Keratinocyte (primary cell): Measurements from ENCODE around the gene FAM241A. TPM values are rescaled to one million over a fixed set of nuclear protein-coding genes. Genes with fewer than 3 reads are reported as not detected.

ENCODE experiments used
- DNase-seq: peaks from one replicate; pipeline ENCODE4 v3.0.0-alpha.2; 2011; ENCODE audit warnings: low read depth, missing footprints, low spot score
- FAIRE-seq: peaks from 2 replicates; lab custom pipeline; 2011; peaks lifted over from hg19 to GRCh38; lab: Jason Lieb, UNC
- H2AFZ ChIP-seq: 2 replicates; pipeline ENCODE4 v1.6.0; 2012; ENCODE audit warnings: low read length, control low read depth, inconsistent platforms; ENCODE audit not compliant: control insufficient read depth
- H3K27ac ChIP-seq: 2 replicates; pipeline ENCODE4 v1.5.1; 2011; ENCODE audit warnings: low read length; ENCODE audit not compliant: control insufficient read depth, insufficient read depth
- H3K27me3 ChIP-seq: 3 replicates; pipeline ENCODE4 v1.6.0; 2011; ENCODE audit warnings: low read length; ENCODE audit not compliant: control insufficient read depth, insufficient read depth; ENCODE audit errors: extremely low read depth
- H3K36me3 ChIP-seq, 2 experiments: 2 replicates in 1 of 2; 3 replicates in 1 of 2; pipeline ENCODE4 v1.5.1; 2011; ENCODE audit warnings: low read length in 2 of 2, mild to moderate bottlenecking in 1 of 2; ENCODE audit not compliant: control insufficient read depth in 2 of 2, insufficient read depth in 2 of 2; ENCODE audit errors: extremely low read depth in 1 of 2
- H3K4me1 ChIP-seq: 3 replicates; pipeline ENCODE4 v1.5.1; 2011; ENCODE audit warnings: low read length; ENCODE audit not compliant: control insufficient read depth, insufficient read depth; ENCODE audit errors: extremely low read depth
- H3K4me2 ChIP-seq: 3 replicates; pipeline ENCODE4 v1.6.0; 2011; ENCODE audit warnings: low read depth, low read length; ENCODE audit not compliant: control insufficient read depth, insufficient read depth; ENCODE audit errors: extremely low read depth
- H3K4me3 ChIP-seq, 3 experiments: fragments of 200-600 bp in 1 of 3; sonication (generic) in 1 of 3; 2 replicates in 2 of 3; 3 replicates in 1 of 3; pipeline ENCODE4 v1.5.1; 2011 to 2016; ENCODE audit warnings: low read length in 3 of 3, mild to moderate bottlenecking in 3 of 3, control low read depth in 2 of 3, inconsistent platforms in 1 of 3, low read depth in 1 of 3, mixed read lengths in 1 of 3, mixed run types in 1 of 3, moderate library complexity in 1 of 3; ENCODE audit not compliant: control insufficient read depth in 2 of 3, insufficient read depth in 2 of 3; ENCODE audit errors: extremely low read depth in 1 of 3
- H3K79me2 ChIP-seq: 2 replicates; pipeline ENCODE4 v1.6.0; 2012; ENCODE audit warnings: low read length; ENCODE audit not compliant: control insufficient read depth, insufficient read depth
- H3K9ac ChIP-seq: 3 replicates; pipeline ENCODE4 v1.6.0; 2011; ENCODE audit warnings: low read length; ENCODE audit not compliant: control insufficient read depth, insufficient read depth; ENCODE audit errors: extremely low read depth
- H3K9me1 ChIP-seq: 3 replicates; pipeline ENCODE4 v1.6.0; 2011; ENCODE audit warnings: low read length; ENCODE audit not compliant: control insufficient read depth, insufficient read depth; ENCODE audit errors: extremely low read depth
- H3K9me3 ChIP-seq: 2 replicates; pipeline ENCODE4 v1.5.1; 2012; ENCODE audit warnings: low read depth, low read length; ENCODE audit not compliant: control insufficient read depth
- H4K20me1 ChIP-seq: 3 replicates; pipeline ENCODE4 v1.6.0; 2011; ENCODE audit warnings: low read length; ENCODE audit not compliant: control insufficient read depth, insufficient read depth; ENCODE audit errors: extremely low read depth
- EZH2 ChIP-seq: IDR thresholded peaks from one replicate; pipeline ENCODE4 v1.6.1; 2012; ENCODE audit warnings: inconsistent platforms, mild to moderate bottlenecking, low read length, moderate library complexity
- dilution Hi-C: fragments of 300-500 bp; cut with MboI; formaldehyde crosslinking; loops from one replicate; pipeline ENCODE4 v1.7.0; 2020; ENCODE audit warnings: low sequenced_read_pairs; ENCODE audit not compliant: extremely low pct_ligation_motif_present
- polyA plus RNA-seq, 5 experiments: library from polyadenylated mRNA; depleted of rRNA in 3 of 5; stranded (reverse) in 3 of 5; stranded (forward) in 1 of 5; unstranded in 1 of 5; fragments of >200 nt; gene quantifications; 1 replicate in 1 of 5; 2 replicates in 3 of 5; 3 replicates in 1 of 5; pipeline versions ENCODE4 v1.2.1 to v1.2.3, GENCODE V29; 2011 to 2012; ENCODE audit warnings: missing spikeins in 2 of 5, low read depth in 1 of 5, low replicate concordance in 1 of 5
- TF ChIP-seq, protein P1 (sequence below), 3 experiments: IDR thresholded peaks in 1 of 3; conservative IDR thresholded peaks in 1 of 3; optimal IDR thresholded peaks in 1 of 3; 2 replicates in 2 of 3; 3 replicates in 1 of 3; pipeline versions ENCODE3 to v1.5.1; 2011; ENCODE audit warnings: low read length in 3 of 3, mild to moderate bottlenecking in 3 of 3, moderate library complexity in 2 of 3, control low read depth in 1 of 3, inconsistent platforms in 1 of 3; ENCODE audit not compliant: insufficient read depth in 2 of 3; ENCODE audit errors: extremely low read depth in 1 of 3

FAM241A gene
- polyA plus RNA-seq, 1 donor (not counting 4 experiments of a cell fraction or from before 2014, with no cell fraction given): 2.9 TPM

- no peak overlapping the region for H3K4me3 ChIP-seq
- dilution Hi-C loops: no loop called here
- no peak overlapping the region for H3K4me2 ChIP-seq
- H3K36me3 ChIP-seq: no peaks in the 10 kb centered on the region
- H3K9me1 ChIP-seq: peaks cover 3% of the 10 kb centered on the region
- H3K27ac ChIP-seq: no peak overlapping the region
- DNase-seq (no peak), FAIRE-seq (no peak)
- H3K79me2 ChIP-seq: no peaks in the 10 kb centered on the region
- H3K9me3 ChIP-seq: no peaks in the 10 kb centered on the region
- no peak for TF ChIP-seq EZH2
- TF ChIP-seq, protein P1, sequence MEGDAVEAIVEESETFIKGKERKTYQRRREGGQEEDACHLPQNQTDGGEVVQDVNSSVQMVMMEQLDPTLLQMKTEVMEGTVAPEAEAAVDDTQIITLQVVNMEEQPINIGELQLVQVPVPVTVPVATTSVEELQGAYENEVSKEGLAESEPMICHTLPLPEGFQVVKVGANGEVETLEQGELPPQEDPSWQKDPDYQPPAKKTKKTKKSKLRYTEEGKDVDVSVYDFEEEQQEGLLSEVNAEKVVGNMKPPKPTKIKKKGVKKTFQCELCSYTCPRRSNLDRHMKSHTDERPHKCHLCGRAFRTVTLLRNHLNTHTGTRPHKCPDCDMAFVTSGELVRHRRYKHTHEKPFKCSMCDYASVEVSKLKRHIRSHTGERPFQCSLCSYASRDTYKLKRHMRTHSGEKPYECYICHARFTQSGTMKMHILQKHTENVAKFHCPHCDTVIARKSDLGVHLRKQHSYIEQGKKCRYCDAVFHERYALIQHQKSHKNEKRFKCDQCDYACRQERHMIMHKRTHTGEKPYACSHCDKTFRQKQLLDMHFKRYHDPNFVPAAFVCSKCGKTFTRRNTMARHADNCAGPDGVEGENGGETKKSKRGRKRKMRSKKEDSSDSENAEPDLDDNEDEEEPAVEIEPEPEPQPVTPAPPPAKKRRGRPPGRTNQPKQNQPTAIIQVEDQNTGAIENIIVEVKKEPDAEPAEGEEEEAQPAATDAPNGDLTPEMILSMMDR (optimal IDR thresholded peaks at IDR 0.05 in 1 of 3, IDR thresholded peaks at IDR 0.05 in 1 of 3, conservative IDR thresholded peaks at IDR 0.05 in 1 of 3; ENCODE audit: extremely low read depth in 1 of 3, insufficient read depth in 2 of 3, low read length in 3 of 3): no peak
- H3K27me3 ChIP-seq: no peaks in the 10 kb centered on the region
- H4K20me1 ChIP-seq: no peaks in the 10 kb centered on the region
- no peak overlapping the region for H3K9ac ChIP-seq
- no peak overlapping the region for H2AFZ ChIP-seq
- peaks cover 5% of the 10 kb centered on the region for H3K4me1 ChIP-seq
Measured at GRCh38 chr4:112105201-112105969, 39.9 kb upstream of the FAM241A start.

- Histone ChIP-seq H3K79me2 (no peaks in the 10 kb centered on the region), H3K4me2 (peak overlapping the region; percentile 55), H4K20me1 (no peaks in the 10 kb centered on the region), H3K27me3 (no peaks in the 10 kb centered on the region), H3K36me3 (no peaks in the 10 kb centered on the region), H3K9ac (no peak overlapping the region), H3K4me1 (peaks cover 9% of the 10 kb centered on the region), H3K27ac (no peak overlapping the region), H3K9me3 (no peaks in the 10 kb centered on the region), H3K4me3 (peak overlapping the region in 1 of 3 experiments; percentile 27), H2AFZ (peak overlapping the region; percentile 45), H3K9me1 (peaks cover 3% of the 10 kb centered on the region)
- dilution Hi-C loops: no loop called here
- peak; percentile 48 for FAIRE-seq
- TF ChIP-seq EZH2: no peak
- TF ChIP-seq, protein P1 (optimal IDR thresholded peaks at IDR 0.05 in 1 of 3, IDR thresholded peaks at IDR 0.05 in 1 of 3, conservative IDR thresholded peaks at IDR 0.05 in 1 of 3; ENCODE audit: extremely low read depth in 1 of 3, insufficient read depth in 2 of 3, low read length in 3 of 3): no peak
- DNase-seq: no peak
Measured at GRCh38 chr4:112109360-112110058, 35.7 kb upstream of the FAM241A start.
